GM19372 (cell line): ENCODE measurements around the gene NBPF11.
A peak's percentile ranks its signal among the peaks of the same experiment; 100 is the strongest.
"Not testable (repeated sequence)": the region's sequence is repeated elsewhere in the genome, so short reads cannot be mapped to it uniquely, and the experiment has no call there.

Source experiments
- ATAC-seq: cut with Tn5 transposase; IDR thresholded peaks from one replicate; pipeline ENCODE4 v1.9.1; 2021; ENCODE audit warnings: mild to moderate bottlenecking, low read depth, moderate library complexity; ENCODE audit not compliant: unreplicated experiment

Gene NBPF11, protein sequence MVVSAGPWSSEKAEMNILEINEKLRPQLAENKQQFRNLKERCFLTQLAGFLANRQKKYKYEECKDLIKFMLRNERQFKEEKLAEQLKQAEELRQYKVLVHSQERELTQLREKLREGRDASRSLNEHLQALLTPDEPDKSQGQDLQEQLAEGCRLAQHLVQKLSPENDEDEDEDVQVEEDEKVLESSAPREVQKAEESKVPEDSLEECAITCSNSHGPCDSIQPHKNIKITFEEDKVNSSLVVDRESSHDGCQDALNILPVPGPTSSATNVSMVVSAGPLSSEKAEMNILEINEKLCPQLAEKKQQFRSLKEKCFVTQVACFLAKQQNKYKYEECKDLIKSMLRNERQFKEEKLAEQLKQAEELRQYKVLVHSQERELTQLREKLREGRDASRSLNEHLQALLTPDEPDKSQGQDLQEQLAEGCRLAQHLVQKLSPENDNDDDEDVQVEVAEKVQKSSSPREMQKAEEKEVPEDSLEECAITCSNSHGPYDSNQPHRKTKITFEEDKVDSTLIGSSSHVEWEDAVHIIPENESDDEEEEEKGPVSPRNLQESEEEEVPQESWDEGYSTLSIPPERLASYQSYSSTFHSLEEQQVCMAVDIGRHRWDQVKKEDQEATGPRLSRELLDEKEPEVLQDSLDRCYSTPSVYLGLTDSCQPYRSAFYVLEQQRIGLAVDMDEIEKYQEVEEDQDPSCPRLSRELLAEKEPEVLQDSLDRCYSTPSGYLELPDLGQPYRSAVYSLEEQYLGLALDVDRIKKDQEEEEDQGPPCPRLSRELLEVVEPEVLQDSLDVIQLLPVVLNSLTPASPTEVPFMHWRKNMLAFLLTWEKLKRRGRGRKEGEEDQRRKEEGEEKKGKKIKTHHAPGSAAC

DNA sequence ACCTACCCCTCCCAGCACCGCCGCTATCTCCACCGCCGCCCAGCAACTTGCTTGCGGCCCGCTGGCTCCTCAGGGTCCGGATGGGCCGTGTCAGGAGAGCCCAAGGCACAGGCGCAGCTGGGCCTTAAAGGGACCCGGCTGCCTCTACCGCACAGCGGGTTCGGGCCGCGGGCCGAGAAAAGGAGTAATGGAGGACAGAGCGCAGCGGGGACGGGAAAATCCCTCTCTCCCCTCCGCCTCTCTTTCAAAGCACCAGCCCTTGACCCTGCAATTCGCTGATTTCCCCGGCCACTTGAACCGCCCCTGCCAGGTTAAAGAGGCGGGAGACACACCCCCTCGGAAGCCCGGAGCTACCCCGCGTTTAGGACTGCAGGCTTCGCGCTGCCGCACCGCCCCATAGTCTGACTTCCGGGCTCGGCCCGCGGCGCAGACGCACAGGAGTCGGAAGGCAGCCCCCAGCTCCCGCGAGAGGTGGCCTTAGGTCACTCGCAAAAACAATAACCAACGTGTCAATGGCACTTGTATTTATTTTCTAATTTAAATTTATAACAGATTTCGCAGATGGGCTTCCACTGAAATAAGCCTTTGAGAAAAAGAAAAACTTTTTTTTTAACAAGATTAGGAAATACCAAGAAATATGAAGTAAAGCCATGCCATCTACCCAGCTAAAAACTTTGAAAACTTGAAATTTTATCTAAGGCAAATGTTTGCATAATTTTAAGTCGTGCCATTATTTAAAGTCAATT is at the start of gene NBPF11:
Gene NBPF11, minus strand, starts transcription at position 371 of the 746 bp plus-strand sequence. CDS start 25,278 bp downstream, outside the sequence.
- ATAC-seq = peak; percentile 88

DNA sequence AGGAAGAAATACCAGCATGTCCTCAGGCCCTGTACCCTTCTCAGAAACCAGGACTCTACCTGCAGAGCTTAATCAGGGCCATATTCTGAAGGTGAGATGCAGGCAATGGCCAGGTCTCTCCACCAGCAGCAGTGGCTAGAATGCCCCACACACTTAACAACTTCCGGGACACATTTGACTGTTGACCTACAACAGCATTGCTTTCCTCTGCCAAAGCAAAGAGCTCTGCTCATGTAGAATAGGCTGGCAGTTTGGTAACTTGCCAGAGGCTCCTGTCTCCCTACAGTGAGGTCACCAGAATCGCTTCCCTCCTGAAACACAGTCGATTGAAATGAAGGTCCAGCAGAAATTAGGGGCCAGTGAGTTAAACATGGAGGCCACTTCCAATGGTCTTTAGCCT is 45.3 kb upstream of the NBPF11 start:
- ATAC-seq = not testable (repeated sequence)

DNA sequence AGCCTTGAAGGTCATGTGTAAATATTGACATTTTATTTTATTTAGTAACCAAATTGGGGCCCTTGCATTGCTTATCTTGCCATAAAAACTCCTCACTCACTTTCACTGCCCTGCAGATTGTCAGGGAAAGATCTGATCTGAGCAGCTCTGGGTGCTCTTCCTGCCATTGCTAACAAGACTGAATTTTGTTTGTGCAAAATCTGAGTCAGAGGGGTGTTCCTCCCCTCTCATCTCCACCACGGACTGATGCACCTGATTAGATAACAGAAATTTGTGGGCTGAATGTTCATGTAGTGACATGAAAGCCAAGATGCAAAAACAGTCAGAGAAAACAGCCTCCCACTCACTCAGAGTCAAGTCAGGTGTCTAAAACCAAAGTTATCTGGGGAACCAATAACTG is 44.9 kb upstream of the NBPF11 start:
- not testable (repeated sequence) for ATAC-seq

DNA sequence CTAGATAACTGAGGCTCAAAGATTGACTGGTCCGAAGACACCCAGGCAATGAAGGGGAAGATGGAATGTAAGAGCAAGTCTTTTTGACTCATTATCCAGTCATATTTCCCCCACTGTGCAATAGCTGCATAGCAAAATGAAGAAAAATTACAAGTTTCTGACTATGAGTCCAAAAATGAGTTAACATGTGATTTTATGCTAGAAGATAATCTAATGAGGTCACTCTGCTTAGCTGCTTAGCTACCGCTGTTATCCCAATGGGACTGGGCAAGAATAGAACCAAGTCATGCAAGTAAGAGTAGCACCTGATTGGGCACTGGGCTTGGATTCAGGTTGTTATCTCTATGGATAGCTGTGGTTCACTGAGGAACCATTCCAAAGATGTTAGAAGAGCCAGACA is 43.0 kb upstream of the NBPF11 start:
- ATAC-seq = not testable (repeated sequence)

DNA sequence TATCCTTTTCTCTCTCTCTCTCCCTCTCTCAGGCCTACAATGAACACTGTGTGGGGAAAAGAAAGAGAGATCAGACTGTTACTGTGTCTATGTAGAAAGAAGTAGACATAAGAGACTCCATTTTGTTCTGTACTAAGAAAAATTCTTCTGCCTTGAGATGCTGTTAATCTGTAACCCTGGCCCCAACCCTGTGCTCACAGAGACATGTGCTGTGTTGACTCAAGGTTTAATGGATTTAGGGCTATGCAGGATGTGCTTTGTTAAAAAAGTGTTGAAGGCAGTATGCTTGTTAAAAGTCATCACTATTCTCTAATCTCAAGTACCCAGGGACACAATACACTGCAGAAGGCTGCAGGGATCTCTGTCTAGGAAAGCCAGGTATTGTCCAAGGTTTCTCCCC is 36.7 kb upstream of the NBPF11 start:
- ATAC-seq = not testable (repeated sequence)

DNA sequence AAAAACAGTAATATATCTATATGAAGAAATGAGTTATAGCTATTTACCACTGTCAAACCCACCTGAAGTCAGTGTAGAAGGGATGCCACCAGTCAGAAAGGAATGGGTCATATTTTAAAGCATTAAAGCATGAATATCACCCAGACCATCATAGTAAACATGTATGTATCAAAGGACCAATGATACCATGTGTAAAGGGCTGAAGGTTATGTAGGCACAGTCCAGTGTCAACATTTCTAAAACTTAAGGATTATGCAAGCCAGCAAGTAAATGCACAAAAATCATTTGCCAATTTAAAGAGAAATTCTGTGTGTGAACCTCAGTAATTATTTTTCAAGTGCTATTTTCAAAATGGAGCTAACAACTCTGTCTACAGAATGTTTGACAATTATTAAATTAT is 26.6 kb upstream of the NBPF11 start:
- not testable (repeated sequence) for ATAC-seq

DNA sequence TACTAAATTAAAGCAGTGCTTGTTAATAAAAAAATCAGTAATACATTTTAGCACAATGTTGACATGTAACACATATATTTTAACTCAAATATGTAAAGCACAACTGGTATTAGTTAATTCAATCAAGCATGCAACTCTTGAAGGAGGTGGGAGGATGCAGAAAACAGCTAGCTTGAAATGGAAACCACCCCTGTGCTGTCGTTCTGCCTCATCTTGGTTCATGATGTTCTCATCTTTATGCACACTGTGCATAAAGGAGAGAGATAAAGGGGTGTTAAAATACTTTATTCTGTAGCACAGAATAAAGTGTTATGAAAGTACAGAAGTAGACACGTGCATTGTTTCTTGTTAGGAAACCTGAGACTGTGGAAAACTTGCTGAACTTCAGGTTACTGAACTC is 23.3 kb upstream of the NBPF11 start:
- not testable (repeated sequence) for ATAC-seq

DNA sequence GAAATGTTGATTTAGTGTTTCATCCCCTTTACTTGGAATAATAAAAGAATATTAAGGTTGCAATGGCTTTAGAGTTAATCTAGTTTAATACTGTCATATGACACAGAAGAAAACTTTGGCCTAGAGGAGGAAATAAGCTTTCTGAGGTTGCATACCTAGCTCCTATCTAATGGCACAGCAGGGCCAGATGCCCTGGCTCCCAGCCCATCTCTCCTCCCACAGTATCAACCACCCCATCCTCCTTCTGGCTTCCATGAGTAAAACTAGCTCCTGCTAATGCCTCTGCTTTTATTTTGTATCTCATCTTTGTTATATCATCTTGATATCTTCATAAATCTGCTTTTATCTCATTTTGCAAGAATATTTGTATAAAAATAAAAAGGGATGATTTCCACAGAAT is 19.9 kb upstream of the NBPF11 start:
- not testable (repeated sequence) for ATAC-seq

DNA sequence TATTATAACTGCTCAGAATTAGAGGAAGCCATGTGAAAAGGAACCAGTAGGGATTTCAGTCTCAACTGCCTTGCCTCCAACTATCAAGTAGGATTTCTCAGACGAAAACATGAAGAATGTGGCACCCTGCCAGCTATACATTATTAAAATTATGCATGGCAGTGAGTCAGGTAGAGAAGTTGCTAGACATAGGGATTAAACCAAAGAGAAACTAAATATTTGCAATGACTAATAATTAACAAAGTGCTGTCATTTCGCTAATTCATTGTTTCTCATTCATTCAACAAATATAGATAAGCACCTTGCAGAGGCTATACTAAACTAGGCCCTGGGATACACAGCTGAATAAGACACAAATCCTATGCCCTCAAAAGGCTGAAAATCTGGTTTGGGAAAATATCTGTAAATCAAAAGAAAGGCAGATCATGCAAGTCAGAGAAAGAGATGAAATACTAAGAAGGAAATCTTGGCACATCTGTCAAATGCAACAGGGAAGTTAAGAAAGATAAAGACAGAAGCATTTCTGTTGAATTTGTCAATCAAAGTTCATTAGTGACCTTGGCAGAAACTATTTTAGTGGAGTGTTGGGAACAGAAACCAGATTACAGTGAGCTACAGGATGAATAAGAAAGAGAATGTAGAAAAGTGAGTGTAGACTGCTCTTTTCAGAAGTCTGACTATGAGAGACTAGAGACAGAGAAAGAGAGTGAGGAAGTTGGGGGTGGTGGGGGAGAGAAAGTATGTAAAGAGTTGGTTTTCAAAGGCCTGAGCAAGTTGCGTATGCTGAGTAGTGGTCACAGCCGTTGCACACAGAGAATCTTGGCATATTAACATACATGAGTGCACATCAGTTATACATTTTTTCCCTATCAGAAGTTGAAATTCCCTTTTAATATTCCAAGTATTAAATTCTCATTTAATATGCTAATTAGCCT is 14.7 kb upstream of the NBPF11 start:
- no peak for ATAC-seq

DNA sequence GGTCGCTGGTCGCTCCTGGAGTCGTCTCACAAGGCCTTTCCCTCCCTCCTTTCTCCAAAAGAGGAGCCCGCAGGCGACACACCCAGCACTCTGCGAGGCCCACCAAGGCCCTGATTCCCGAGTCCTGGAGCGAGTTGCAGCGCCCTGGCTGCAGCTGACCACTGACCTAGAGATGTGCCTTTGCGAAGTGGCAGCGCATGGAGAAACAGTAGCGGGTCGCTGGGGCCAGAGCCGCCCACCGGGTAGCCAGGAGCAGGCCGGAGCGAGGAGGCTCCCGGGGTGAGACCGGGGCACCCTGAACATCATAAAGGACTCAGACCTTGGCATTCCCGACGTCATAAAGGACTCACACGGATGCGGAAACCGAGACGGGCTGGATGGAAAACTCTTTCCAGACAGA is 10.3 kb upstream of the NBPF11 start:
- ATAC-seq = no peak

DNA sequence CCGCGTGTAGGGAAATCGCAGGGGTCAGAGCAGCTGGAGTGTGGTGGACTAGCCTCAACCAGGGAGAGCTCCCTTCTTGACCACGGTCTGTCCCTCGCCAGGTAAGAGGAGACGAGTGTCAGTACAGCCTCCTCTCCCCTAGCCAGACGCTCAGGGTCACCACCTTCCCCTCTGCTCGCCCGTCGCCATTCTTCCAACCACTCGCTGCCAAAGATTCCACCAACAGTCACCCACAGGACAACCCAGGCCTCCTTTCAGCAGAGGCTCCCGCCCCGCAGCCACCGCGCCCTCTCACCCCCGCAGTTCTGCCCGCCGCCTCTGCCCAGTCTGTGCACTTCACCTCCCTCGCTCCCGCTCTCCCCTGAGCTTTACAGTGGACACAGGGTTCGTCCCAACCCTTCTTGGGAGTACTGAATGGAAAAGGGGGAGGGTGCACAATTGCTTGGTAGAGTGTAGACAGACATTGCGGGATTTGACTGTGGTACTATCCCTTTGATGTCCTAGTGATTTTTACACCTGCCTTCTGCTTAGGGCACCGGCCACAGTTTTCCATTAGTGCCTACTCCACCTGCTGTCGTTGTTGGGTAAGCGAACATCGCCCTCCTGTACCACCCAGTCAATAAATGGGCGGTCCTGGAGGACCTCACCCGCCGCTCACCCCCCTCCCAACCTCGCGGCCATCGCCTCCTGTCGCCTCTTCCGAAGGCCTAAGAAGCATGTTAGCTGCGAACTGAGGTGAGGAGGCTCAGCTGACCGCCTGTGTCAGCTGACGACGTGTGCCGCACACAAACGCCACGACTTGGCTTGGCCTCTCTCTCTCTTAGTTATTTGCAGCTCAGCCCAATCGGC is 9.2 kb upstream of the NBPF11 start:
- ATAC-seq = no peak

DNA sequence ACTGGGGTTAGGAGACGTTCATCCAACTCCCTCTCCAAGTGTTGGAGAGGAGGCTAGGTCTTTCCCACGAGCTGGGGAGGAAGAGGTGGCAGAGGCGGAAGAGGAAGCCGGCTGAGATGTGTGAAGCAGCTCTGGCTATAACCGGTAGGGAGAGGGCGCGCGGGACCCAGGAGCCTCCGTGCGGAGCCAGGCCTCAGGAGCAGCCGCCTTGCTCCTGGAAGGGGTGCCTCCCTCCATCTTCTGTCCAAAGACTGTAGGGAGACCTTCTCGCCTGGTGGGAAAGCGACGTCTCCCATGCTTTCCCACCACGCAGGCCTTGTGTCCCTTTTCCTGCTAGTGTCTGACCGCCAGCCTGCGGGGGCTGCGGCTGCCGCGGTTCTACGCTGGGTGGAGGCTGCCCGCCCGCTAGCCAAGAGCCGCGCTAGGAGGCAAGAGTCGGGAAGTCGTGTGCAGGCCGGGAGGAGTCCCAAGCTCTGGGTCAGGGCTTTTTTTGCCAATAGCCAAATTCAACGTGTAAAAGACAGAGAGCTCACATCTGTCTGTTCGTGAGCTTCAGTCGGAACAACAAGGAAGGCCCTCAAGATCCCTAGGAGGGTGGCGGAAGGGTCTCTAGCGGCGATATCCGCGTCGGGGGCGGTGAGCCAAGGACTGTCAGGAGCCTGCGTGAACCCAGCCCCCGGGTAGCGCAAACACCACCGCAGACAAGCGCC is 8.4 kb upstream of the NBPF11 start:
- ATAC-seq = no peak

DNA sequence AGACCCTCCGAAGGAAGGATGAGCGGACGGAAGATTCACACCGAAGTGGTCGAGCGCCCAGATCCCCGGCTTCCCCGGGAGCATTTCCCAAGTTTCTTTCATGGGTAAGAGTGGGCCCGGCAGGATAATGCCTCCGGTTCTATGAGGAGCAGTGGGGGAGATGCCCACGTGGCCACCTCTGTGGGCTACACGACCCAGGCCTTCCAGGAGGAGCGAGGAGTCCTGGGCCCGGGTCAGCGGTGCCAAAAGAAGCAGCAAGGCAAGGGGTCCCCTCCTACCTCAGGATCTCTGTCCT is 7.9 kb upstream of the NBPF11 start:
- no peak for ATAC-seq

DNA sequence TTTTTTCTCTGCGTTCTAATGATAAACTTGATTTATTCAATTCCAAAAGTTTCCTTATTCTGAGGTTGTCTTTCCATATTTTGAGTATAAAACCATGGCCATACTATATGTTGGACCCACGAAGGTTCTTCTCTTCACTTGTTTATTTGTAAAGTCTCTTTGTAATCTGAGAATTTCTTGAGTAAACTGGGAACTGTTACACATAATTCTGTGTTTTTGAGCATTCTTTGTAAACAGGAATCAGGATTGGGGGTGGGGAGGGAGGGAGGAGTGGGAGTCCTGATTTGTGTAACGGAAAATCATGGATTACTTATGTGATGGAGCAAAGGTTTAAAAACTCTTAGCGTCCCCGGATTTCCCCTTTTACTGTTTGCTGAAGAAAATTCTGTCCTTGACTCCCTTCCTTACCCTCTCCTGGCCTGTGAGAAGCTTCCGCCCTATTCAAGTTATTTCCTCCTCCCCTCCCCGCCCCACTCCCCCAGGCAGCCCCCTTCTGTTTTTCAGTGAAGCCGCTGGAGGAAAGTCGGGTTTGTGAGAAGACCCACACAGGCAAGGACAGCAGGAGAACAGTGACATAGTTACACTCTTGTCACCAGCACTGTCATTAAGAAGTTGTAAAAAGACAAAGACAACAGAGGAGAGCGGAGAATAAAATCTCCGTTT is 6.4 kb upstream of the NBPF11 start:
- ATAC-seq = no peak

DNA sequence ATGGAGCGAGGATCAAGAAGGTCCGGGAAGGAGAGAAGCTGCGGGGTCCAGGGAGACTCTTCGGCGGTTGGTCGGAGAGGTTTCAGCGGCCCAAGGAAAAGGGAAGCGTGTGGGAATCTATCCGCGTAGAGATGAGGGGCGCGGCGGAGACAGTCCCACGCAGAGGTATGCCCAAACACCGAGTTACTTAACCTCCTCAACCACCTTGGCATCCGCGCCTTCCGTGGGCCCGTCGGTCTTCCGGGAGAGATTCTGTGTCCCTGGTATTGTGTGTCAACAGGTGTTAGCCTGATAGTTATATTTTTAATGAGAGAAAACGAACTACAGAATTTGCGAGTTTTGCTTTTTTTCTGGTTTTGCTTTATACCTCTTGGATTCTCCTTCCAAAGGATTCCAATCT is 5.7 kb upstream of the NBPF11 start:
- ATAC-seq = not testable (repeated sequence)

DNA sequence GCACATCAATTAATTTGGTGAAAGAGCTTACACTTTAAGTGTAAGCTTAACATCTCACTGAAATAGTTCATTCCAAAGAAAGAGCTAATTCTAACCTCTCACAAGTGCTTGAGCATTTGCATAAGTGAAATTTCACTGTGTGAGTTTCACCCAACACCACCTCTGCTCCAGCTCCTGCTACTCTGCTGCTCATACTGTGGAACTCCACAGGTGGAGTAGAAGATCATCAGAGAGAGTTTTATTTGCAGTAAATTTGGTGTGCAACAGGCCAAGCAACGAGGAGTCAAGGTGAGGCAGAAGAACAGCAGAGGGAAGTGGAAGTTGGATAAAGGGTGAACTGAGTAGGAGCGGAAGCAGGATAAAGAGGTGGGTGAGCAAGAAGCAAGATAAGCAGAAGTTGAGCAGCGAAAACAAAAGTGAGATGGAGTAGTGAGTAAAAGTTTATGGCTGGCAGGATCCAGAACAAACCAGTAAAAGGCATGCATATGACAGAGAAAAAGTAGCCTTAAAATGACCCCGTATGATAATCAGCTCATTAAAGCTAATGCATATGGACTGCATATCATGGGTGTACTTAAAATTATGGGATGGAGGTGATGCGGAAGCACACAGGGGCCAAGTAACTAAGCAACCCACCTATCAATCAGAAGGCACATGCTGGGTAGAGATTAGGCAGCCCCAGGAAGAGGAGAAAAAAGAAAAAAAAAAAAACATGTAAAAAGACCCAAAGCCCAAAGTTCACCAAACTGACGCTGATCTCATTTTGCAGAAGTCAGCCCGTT is 3.6 kb upstream of the NBPF11 start:
- ATAC-seq = not testable (repeated sequence)

DNA sequence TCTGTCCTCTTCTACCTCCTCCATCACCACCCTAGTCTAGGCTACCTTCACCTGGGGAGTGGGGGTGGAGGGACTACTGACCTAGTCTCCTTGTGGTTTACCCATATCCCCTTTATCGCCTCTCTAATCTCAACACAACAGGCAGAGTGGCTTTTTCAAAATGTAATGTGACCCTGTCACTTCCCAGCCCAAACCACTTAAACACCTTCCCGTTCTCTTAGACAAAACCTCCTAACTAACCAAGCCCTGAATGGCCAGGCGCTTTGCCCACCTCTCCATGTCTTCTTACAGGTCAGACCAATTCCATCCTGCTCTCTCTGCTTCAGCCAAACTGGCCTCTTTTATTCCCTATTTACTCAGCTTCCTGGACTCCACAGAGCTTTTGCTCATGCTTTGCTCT is 714 bp upstream of the NBPF11 start:
- not testable (repeated sequence) for ATAC-seq
